ENCODE measurements around the gene POU3F4. TPM values are rescaled to one million over a fixed set of nuclear protein-coding genes. Genes with fewer than 3 reads are reported as not detected.

Gene POU3F4
- total RNA-seq, 1 donor from 2014 or later = not detected

GRCh38 chrX:83512111-83512510 is 4.0 kb downstream of the POU3F4 start:
- Mint-ChIP-seq H3K27me3 (ENCODE audit: low read depth) (peaks cover 32% of the 10 kb centered on the region), H3K27ac (ENCODE audit: unreplicated experiment) (no peak overlapping the region), H3K4me3 (ENCODE audit: unreplicated experiment) (no peak overlapping the region), H3K9me3 (ENCODE audit: low read depth) (peaks cover 12% of the 10 kb centered on the region), H3K36me3 (ENCODE audit: low read depth) (no peaks in the 10 kb centered on the region), H3K4me1 (ENCODE audit: low read depth) (no peaks in the 10 kb centered on the region)
- DNase-seq (ENCODE audit: low spot score) = no peak
- TF ChIP-seq CTCF (IDR thresholded peaks at IDR 0.05) = no peak

- Mint-ChIP-seq H3K27me3 (ENCODE audit: low read depth) (peaks cover 3% of the 10 kb centered on the region), H3K4me1 (ENCODE audit: low read depth) (no peaks in the 10 kb centered on the region), H3K4me3 (ENCODE audit: unreplicated experiment) (no peak overlapping the region), H3K9me3 (ENCODE audit: low read depth) (peaks cover 4% of the 10 kb centered on the region), H3K36me3 (ENCODE audit: low read depth) (no peaks in the 10 kb centered on the region), H3K27ac (ENCODE audit: unreplicated experiment) (no peak overlapping the region)
- no peak for TF ChIP-seq CTCF (IDR thresholded peaks at IDR 0.05)
- no peak for DNase-seq (ENCODE audit: low spot score)
These were observed 8.5 kb downstream of the POU3F4 start for GRCh38 chrX:83516597-83516996.

GRCh38 chrX:83521905-83522304 is 13.8 kb downstream of the POU3F4 start:
- DNase-seq (ENCODE audit: low spot score) = no peak
- Mint-ChIP-seq H3K27me3 (ENCODE audit: low read depth) (no peaks in the 10 kb centered on the region), H3K9me3 (ENCODE audit: low read depth) (peaks cover 6% of the 10 kb centered on the region), H3K4me3 (ENCODE audit: unreplicated experiment) (no peak overlapping the region), H3K4me1 (ENCODE audit: low read depth) (no peaks in the 10 kb centered on the region), H3K27ac (ENCODE audit: unreplicated experiment) (no peak overlapping the region), H3K36me3 (ENCODE audit: low read depth) (no peaks in the 10 kb centered on the region)
- no peak for TF ChIP-seq CTCF (IDR thresholded peaks at IDR 0.05)

GRCh38 chrX:83529950-83530349 is 21.9 kb downstream of the POU3F4 start:
- H3K9me3 Mint-ChIP-seq (ENCODE audit: low read depth) = peaks cover 11% of the 10 kb centered on the region
- H3K27me3 Mint-ChIP-seq (ENCODE audit: low read depth) = no peaks in the 10 kb centered on the region
- no peaks in the 10 kb centered on the region for H3K4me1 Mint-ChIP-seq (ENCODE audit: low read depth)
- DNase-seq (ENCODE audit: low spot score) = no peak
- no peak overlapping the region for H3K27ac Mint-ChIP-seq (ENCODE audit: unreplicated experiment)
- TF ChIP-seq CTCF (IDR thresholded peaks at IDR 0.05) = no peak
- H3K36me3 Mint-ChIP-seq (ENCODE audit: low read depth) = no peaks in the 10 kb centered on the region
- no peak overlapping the region for H3K4me3 Mint-ChIP-seq (ENCODE audit: unreplicated experiment)

DNA sequence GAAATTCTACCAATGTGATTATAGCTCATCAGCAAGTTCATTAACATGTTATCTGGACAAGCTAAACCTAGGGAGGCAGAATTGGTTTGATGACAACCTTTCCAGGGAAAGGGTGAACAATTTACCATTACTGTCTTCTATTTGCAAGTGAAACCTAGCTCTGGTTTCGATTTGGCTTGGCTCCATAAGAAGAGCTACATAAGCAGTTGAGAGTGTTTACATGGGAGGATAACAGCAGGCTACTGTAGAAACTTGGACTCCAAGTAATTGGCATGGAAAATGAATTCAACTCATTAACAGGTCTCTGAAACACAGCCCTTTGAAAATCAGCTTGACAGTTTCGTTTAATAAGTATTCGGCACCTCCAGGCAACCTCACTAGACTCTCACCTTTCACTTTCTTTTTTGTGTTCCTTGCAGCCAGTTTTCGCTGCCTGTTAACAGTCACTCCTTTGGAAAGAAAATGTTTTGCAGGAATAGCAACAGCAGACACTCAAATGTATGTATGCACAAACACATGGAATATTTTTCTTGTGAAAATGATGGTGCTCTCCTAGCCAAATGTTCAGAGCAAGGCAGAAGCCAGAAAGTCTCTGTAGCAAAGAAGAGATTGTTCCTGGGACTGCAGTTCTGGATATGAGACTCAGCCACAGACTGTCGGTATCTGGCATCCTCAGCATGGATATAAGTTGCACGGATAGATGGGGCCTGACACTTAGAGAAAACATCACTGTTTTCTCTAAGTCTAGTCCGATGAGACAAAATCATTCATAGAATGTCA is 27.5 kb downstream of the POU3F4 start:
- no peaks in the 10 kb centered on the region for H3K27me3 Mint-ChIP-seq (ENCODE audit: low read depth)
- no peak for DNase-seq (ENCODE audit: low spot score)
- H3K36me3 Mint-ChIP-seq (ENCODE audit: low read depth) = no peaks in the 10 kb centered on the region

More for the DNA sequence above, 27.5 kb downstream of the POU3F4 start:
- no peak for TF ChIP-seq CTCF (IDR thresholded peaks at IDR 0.05)
- no peak overlapping the region for H3K27ac Mint-ChIP-seq (ENCODE audit: unreplicated experiment)
- no peak overlapping the region for H3K4me3 Mint-ChIP-seq (ENCODE audit: unreplicated experiment)
- peaks cover 14% of the 10 kb centered on the region for H3K9me3 Mint-ChIP-seq (ENCODE audit: low read depth)
- no peaks in the 10 kb centered on the region for H3K4me1 Mint-ChIP-seq (ENCODE audit: low read depth)
